HCT116 (cell line): Measurements from ENCODE around the gene NOX3. TPM values are rescaled to one million over a fixed set of nuclear protein-coding genes. Genes with fewer than 3 reads are reported as not detected.

Source experiments
- ATAC-seq: fragments of 200-7000 bp; cut with Tn5 transposase; 2 replicates; pipeline ENCODE4 v1.9.1; 2020; ENCODE audit warnings: mild to moderate bottlenecking, moderate library complexity
- BruUV-seq: library from RNA; stranded (reverse); fragments of 400-500 nt; replicated peaks from 2 replicates; lab custom pipeline; 2021; lab: Mats Ljungman, UMichigan
- CTCF ChIA-PET: fragments of 300-600 bp; sonication (Branson Sonifier 250); formaldehyde crosslinking; loops from one replicate; lab custom pipeline; 2021; ENCODE audit warnings: antibody characterized with exemption; lab: Charles Lee
- POLR2A ChIA-PET: fragments of 300-600, 350-600 bp; sonication (Branson Sonifier 250); formaldehyde crosslinking; loops from one replicate; lab custom pipeline; 2021; ENCODE audit warnings: antibody characterized with exemption; lab: Charles Lee
- RAD21 ChIA-PET, 2 experiments: fragments of 300-600 bp; sonication (Branson Sonifier 250); formaldehyde crosslinking; loops; one replicate each; lab custom pipeline; 2023; ENCODE audit warnings: low total read pairs in 2 of 2; ENCODE audit not compliant: uncharacterized antibody in 2 of 2, unreplicated experiment in 2 of 2, low non-redundant PET in 1 of 2; lab: Charles Lee
- DNase-seq: peaks from one replicate; pipeline ENCODE4 v3.0.0-alpha.2; 2010; ENCODE audit warnings: low read depth, low spot score
- H2AFZ ChIP-seq: fragments of 200-600 bp; shearing (Covaris generic), sonication (generic); 2 replicates; pipeline ENCODE4 v1.6.1; 2017; ENCODE audit warnings: low read depth, mixed run types, mixed read lengths, antibody characterized with exemption, low read length; ENCODE audit not compliant: poor library complexity, severe bottlenecking
- H3K27ac ChIP-seq: 2 replicates; pipeline ENCODE4 v1.5.1; 2012; ENCODE audit warnings: low read depth, low read length
- H3K27me3 ChIP-seq: fragments of 200-600 bp; sonication (generic); 2 replicates; pipeline ENCODE4 v1.6.1; 2016; ENCODE audit warnings: mixed run types, low read length, mixed read lengths; ENCODE audit not compliant: insufficient read depth
- H3K36me3 ChIP-seq, 2 experiments: fragments of 200-500 bp in 1 of 2; fragments of 200-600 bp in 1 of 2; sonication (Bioruptor generic) in 1 of 2; sonication (generic) in 1 of 2; 2 replicates each; pipeline versions ENCODE4 v1.5.1 to v1.6.1; 2014 to 2016; ENCODE audit warnings: low read length in 2 of 2, inconsistent platforms in 1 of 2, mixed read lengths in 1 of 2, mixed run types in 1 of 2; ENCODE audit not compliant: insufficient read depth in 2 of 2, control insufficient read depth in 1 of 2
- H3K4me1 ChIP-seq, 2 experiments: fragments of 200-600 bp in 1 of 2; sonication (generic) in 1 of 2; 2 replicates each; pipeline versions ENCODE4 v1.5.1 to v1.6.1; 2012 to 2017; ENCODE audit warnings: low read length in 2 of 2, inconsistent platforms in 1 of 2, mild to moderate bottlenecking in 1 of 2, mixed read lengths in 1 of 2, mixed run types in 1 of 2, moderate library complexity in 1 of 2; ENCODE audit not compliant: insufficient read depth in 2 of 2, control insufficient read depth in 1 of 2
- H3K4me2 ChIP-seq: fragments of 200-600 bp; sonication (generic); 2 replicates; pipeline ENCODE4 v1.6.1; 2017; ENCODE audit warnings: mixed run types, low read length, mixed read lengths
- H3K4me3 ChIP-seq, 2 experiments: fragments of 200-600 bp in 1 of 2; sonication (generic) in 1 of 2; replicated peaks in 1 of 2; 2 replicates each; pipeline ENCODE4 v1.5.1; 2011 to 2016; ENCODE audit warnings: low read length in 2 of 2, control low read depth in 1 of 2, low read depth in 1 of 2, mild to moderate bottlenecking in 1 of 2, mixed read lengths in 1 of 2, mixed run types in 1 of 2
- H3K79me2 ChIP-seq: fragments of 200-600 bp; sonication (generic); 2 replicates; pipeline ENCODE4 v1.6.1; 2017; ENCODE audit warnings: mild to moderate bottlenecking, mixed run types, low read length, moderate library complexity, mixed read lengths; ENCODE audit not compliant: insufficient read depth
- H3K9ac ChIP-seq: fragments of 200-600 bp; sonication (generic); 2 replicates; pipeline ENCODE4 v1.6.1; 2016; ENCODE audit warnings: low read length, mixed read lengths
- H3K9me2 ChIP-seq: fragments of 200-600 bp; sonication (generic), shearing (Covaris generic); 2 replicates; pipeline ENCODE4 v1.6.1; 2017; ENCODE audit warnings: mixed run types, mild to moderate bottlenecking, moderate library complexity; ENCODE audit not compliant: insufficient read depth
- H3K9me3 ChIP-seq, 2 experiments: fragments of 200-500 bp in 1 of 2; fragments of 200-600 bp in 1 of 2; sonication (Bioruptor generic) in 1 of 2; sonication (generic) in 1 of 2; 2 replicates each; pipeline ENCODE4 v1.6.1; 2014 to 2017; ENCODE audit warnings: low read length in 2 of 2, mixed read lengths in 2 of 2, inconsistent platforms in 1 of 2, low read depth in 1 of 2, mild to moderate bottlenecking in 1 of 2, mixed run types in 1 of 2, moderate library complexity in 1 of 2; ENCODE audit not compliant: control insufficient read depth in 1 of 2, insufficient read depth in 1 of 2
- H4K20me1 ChIP-seq: fragments of 200-600 bp; sonication (generic), shearing (Covaris generic); 2 replicates; pipeline ENCODE4 v1.6.1; 2017; ENCODE audit warnings: mixed run types, mild to moderate bottlenecking, moderate library complexity; ENCODE audit not compliant: insufficient read depth
- EZH2 ChIP-seq: fragments of 200-600 bp; sonication (generic); IDR thresholded peaks from 2 replicates; pipeline ENCODE4 v1.6.1; 2017; ENCODE audit warnings: antibody characterized with exemption, mixed run types
- EZH2phosphoT487 ChIP-seq: fragments of 200-600 bp; IDR thresholded peaks from 2 replicates; pipeline ENCODE4 v1.6.1; 2018; ENCODE audit warnings: antibody characterized with exemption, borderline replicate concordance
- FOSL1 ChIP-seq: IDR thresholded peaks from 2 replicates; pipeline ENCODE4 v1.6.1; 2012; ENCODE audit warnings: low read depth
- JUND ChIP-seq: IDR thresholded peaks from 2 replicates; pipeline ENCODE4 v1.6.1; 2012
- SP1 ChIP-seq: IDR thresholded peaks from 2 replicates; pipeline ENCODE4 v1.6.1; 2012; ENCODE audit warnings: low read depth
- SRF ChIP-seq: IDR thresholded peaks from 2 replicates; pipeline ENCODE4 v1.6.1; 2012; ENCODE audit warnings: low read depth
- TCF7L2 ChIP-seq: IDR thresholded peaks from 2 replicates; pipeline ENCODE4 v1.7.0; 2011; ENCODE audit warnings: borderline replicate concordance, inconsistent platforms; ENCODE audit not compliant: insufficient read depth, insufficient read length; ENCODE audit errors: extremely low read depth
- ZFX ChIP-seq: fragments of 450-650 bp; IDR thresholded peaks from 2 replicates; pipeline ENCODE4 v1.6.1; 2017
- ZNF274 ChIP-seq: fragments of 200-500 bp; sonication (Bioruptor generic); IDR thresholded peaks from 2 replicates; pipeline ENCODE4 v1.6.1; 2014; ENCODE audit warnings: mild to moderate bottlenecking, low read depth, low read length, inconsistent platforms
- intact Hi-C: fragments of 100-400 bp; cut with micrococcal nuclease; formaldehyde crosslinking; loops from 2 replicates; pipeline ENCODE4 v1.10.0; 2022
- total RNA-seq: library from RNA; stranded (reverse); gene quantifications from one replicate; pipeline ENCODE4 v1.2.1, GENCODE V29; 2021; ENCODE audit not compliant: unreplicated experiment
- TF ChIP-seq, protein P1 (sequence below): IDR thresholded peaks from 2 replicates; pipeline ENCODE4 v1.6.1; 2012
- TF ChIP-seq, protein P2 (sequence below): IDR thresholded peaks from 2 replicates; pipeline ENCODE4 v1.6.1; 2012; ENCODE audit warnings: low read depth

NOX3 gene
- total RNA-seq, 1 experiment from 2014 or later = not detected

DNA sequence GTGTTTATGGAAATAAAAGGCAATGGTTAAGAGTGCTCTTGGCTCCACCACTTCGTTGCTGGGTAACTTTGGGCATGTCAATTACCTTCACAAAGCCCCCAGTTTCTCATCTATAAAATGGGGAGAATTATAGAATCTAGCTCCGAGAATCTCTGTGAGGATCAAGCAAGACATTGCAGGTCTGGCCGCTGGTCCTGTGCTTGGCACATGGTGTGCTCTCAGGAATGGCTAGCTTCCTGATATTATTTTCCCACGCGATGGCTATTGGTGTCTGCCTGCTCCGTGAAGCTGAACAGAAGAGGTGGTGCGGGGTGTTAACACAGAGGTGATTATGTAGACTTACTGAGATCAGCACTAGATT is 57.0 kb downstream of the NOX3 start:
- intact Hi-C loops = no loop called here
- no peaks in the 10 kb centered on the region for H4K20me1 ChIP-seq
- no peak overlapping the region for H2AFZ ChIP-seq
- no peaks in the 10 kb centered on the region; the same call in 1 of the 2 replicates for H3K27me3 ChIP-seq
- no peak overlapping the region for H3K4me2 ChIP-seq
- CTCF ChIA-PET = no interaction called here
- no peaks in the 10 kb centered on the region for H3K36me3 ChIP-seq
- BruUV-seq = no TSS peak
- H3K4me1 ChIP-seq = no peaks in the 10 kb centered on the region
- POLR2A ChIA-PET = no interaction called here
- no peak overlapping the region for H3K9ac ChIP-seq
- no peak overlapping the region for H3K4me3 ChIP-seq
- H3K9me2 ChIP-seq = no peaks in the 10 kb centered on the region
- no peak for TF ChIP-seq SRF
- TF ChIP-seq ZFX = no peak
- TF ChIP-seq FOSL1 = no peak
- TF ChIP-seq ZNF274 = no peak
- TF ChIP-seq JUND = no peak
- TF ChIP-seq, protein P1, sequence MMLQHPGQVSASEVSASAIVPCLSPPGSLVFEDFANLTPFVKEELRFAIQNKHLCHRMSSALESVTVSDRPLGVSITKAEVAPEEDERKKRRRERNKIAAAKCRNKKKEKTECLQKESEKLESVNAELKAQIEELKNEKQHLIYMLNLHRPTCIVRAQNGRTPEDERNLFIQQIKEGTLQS = no peak
- TF ChIP-seq EZH2 = no peak
- TF ChIP-seq EZH2phosphoT487 = no peak
- TF ChIP-seq, protein P2, sequence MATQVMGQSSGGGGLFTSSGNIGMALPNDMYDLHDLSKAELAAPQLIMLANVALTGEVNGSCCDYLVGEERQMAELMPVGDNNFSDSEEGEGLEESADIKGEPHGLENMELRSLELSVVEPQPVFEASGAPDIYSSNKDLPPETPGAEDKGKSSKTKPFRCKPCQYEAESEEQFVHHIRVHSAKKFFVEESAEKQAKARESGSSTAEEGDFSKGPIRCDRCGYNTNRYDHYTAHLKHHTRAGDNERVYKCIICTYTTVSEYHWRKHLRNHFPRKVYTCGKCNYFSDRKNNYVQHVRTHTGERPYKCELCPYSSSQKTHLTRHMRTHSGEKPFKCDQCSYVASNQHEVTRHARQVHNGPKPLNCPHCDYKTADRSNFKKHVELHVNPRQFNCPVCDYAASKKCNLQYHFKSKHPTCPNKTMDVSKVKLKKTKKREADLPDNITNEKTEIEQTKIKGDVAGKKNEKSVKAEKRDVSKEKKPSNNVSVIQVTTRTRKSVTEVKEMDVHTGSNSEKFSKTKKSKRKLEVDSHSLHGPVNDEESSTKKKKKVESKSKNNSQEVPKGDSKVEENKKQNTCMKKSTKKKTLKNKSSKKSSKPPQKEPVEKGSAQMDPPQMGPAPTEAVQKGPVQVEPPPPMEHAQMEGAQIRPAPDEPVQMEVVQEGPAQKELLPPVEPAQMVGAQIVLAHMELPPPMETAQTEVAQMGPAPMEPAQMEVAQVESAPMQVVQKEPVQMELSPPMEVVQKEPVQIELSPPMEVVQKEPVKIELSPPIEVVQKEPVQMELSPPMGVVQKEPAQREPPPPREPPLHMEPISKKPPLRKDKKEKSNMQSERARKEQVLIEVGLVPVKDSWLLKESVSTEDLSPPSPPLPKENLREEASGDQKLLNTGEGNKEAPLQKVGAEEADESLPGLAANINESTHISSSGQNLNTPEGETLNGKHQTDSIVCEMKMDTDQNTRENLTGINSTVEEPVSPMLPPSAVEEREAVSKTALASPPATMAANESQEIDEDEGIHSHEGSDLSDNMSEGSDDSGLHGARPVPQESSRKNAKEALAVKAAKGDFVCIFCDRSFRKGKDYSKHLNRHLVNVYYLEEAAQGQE = no peak
- no peak for TF ChIP-seq SP1
- TF ChIP-seq TCF7L2 = no peak
- H3K27ac ChIP-seq = no peak overlapping the region
- H3K79me2 ChIP-seq = no peaks in the 10 kb centered on the region
- no peak for ATAC-seq
- RAD21 ChIA-PET = no interaction called here
- no peaks in the 10 kb centered on the region for H3K9me3 ChIP-seq
- no peak for DNase-seq
